H1 (cell line): ENCODE results near the gene DNAJC27. TPM values are rescaled to one million over a fixed set of nuclear protein-coding genes. Genes with fewer than 3 reads are reported as not detected.

ENCODE experiments used
- CHD1 ChIP-seq: IDR thresholded peaks from 2 replicates; pipeline ENCODE4 v1.6.1; 2012; ENCODE audit warnings: low read depth, low read length, improper control_type of control experiment
- CHD7 ChIP-seq: fragments of 300-600 bp; sonication (generic); IDR thresholded peaks from 2 replicates; pipeline ENCODE4 v1.7.1; 2012; ENCODE audit warnings: low read length, moderate library complexity, mild to moderate bottlenecking, inconsistent platforms; ENCODE audit not compliant: insufficient replicate concordance
- KDM4A ChIP-seq: IDR thresholded peaks from one replicate; pipeline ENCODE4 v1.7.1; 2012; ENCODE audit warnings: low read depth, mild to moderate bottlenecking, moderate library complexity, low read length, inconsistent platforms; ENCODE audit not compliant: severe bottlenecking
- MAFK ChIP-seq: IDR thresholded peaks from 2 replicates; pipeline ENCODE4 v1.6.1; 2012; ENCODE audit warnings: low read depth, mild to moderate bottlenecking, improper control_type of control experiment, low read length
- NANOG ChIP-seq: IDR thresholded peaks from 2 replicates; pipeline ENCODE4 v1.6.1; 2011; ENCODE audit warnings: low read length, low read depth, mild to moderate bottlenecking, inconsistent platforms; ENCODE audit not compliant: insufficient read depth, poor library complexity, severe bottlenecking
- RBBP5 ChIP-seq: IDR thresholded peaks from 2 replicates; pipeline ENCODE4 v1.7.1; 2012; ENCODE audit warnings: low read depth, mild to moderate bottlenecking, inconsistent platforms, low read length, moderate library complexity, borderline replicate concordance
- SIX5 ChIP-seq: IDR thresholded peaks from 2 replicates; pipeline ENCODE4 v1.6.1; 2011; ENCODE audit warnings: mild to moderate bottlenecking, low read depth, low read length
- SP1 ChIP-seq: IDR thresholded peaks from 2 replicates; pipeline ENCODE4 v1.6.1; 2011; ENCODE audit warnings: low read depth, low read length
- SUZ12 ChIP-seq: fragments of 200-600 bp; sonication (generic); IDR thresholded peaks from 2 replicates; pipeline ENCODE4 v1.6.1; 2012; ENCODE audit warnings: mild to moderate bottlenecking, inconsistent platforms, low read length, moderate library complexity, mixed read lengths
- TBP ChIP-seq: IDR thresholded peaks from 2 replicates; pipeline ENCODE4 v1.6.1; 2011; ENCODE audit warnings: low read depth, low read length, improper control_type of control experiment
- TCF12 ChIP-seq: IDR thresholded peaks from 2 replicates; pipeline ENCODE4 v1.6.1; 2011; ENCODE audit warnings: low read depth, mild to moderate bottlenecking, low read length
- polyA plus RNA-seq, 7 experiments: library from polyadenylated mRNA; depleted of rRNA in 3 of 7; stranded (reverse) in 5 of 7; unstranded in 2 of 7; fragments of >200 nt in 5 of 7; fragments of 200-250 nt in 2 of 7; gene quantifications; 1 replicate in 5 of 7; 2 replicates in 1 of 7; 4 replicates in 1 of 7; pipeline versions ENCODE4 v1.2.1 to v1.2.3, GENCODE V29; 2011 to 2013; ENCODE audit warnings: missing spikeins in 2 of 7, mixed read lengths in 2 of 7
- total RNA-seq: library from RNA; stranded (reverse); fragmentation: NEBNext Ultra II Directional; extraction: Animal tissue kit (Norgen Biotek cat#: 25700); gene quantifications from 2 replicates; pipeline ENCODE4 v1.2.1, GENCODE V29; 2021

DNAJC27 gene
- total and polyA plus RNA-seq, 2 of the 8 experiments (the other 6 are each of a cell fraction or from before 2014, with no cell fraction given), result 1.4 to 4.5 TPM

GRCh38 chr2:24893934-24894333 is 77.8 kb downstream of the DNAJC27 start (continued):
- TF ChIP-seq CHD7 (no peak), NANOG (no peak), RBBP5 (no peak), SIX5 (no peak), SUZ12 (no peak), MAFK (no peak), CHD1 (no peak), TBP (no peak), TCF12 (no peak), KDM4A (no peak), SP1 (no peak)
- TF ChIP-seq, all 59 proteins: peak for 0
